Subcutaneous abdominal adipose tissue (tissue), 5 donors: ENCODE results near the gene HS2ST1.

Experiments used
- H3K27ac ChIP-seq: one replicate; pipeline ENCODE4 v1.7.0; 2013; ENCODE audit warnings: low read depth, mild to moderate bottlenecking, inconsistent platforms, low read length, moderate library complexity
- H3K27me3 ChIP-seq, 5 donors: one replicate each; pipeline ENCODE4 v1.7.0; 2013; ENCODE audit warnings: low read length in 5 of 5, inconsistent platforms in 1 of 5; ENCODE audit not compliant: control insufficient read depth in 5 of 5, insufficient read depth in 4 of 5
- H3K36me3 ChIP-seq, 5 donors: one replicate each; pipeline ENCODE4 v1.7.0; 2013; ENCODE audit warnings: low read length in 5 of 5; ENCODE audit not compliant: control insufficient read depth in 5 of 5, insufficient read depth in 5 of 5
- H3K4me1 ChIP-seq, 5 donors: one replicate each; pipeline ENCODE4 v1.7.0; 2013; ENCODE audit warnings: low read length in 5 of 5, mild to moderate bottlenecking in 3 of 5, moderate library complexity in 1 of 5; ENCODE audit not compliant: control insufficient read depth in 5 of 5, insufficient read depth in 5 of 5
- H3K4me3 ChIP-seq, 5 donors: one replicate each; pipeline ENCODE4 v1.7.0; 2013; ENCODE audit warnings: low read length in 5 of 5, low read depth in 1 of 5
- H3K9ac ChIP-seq, 5 donors: one replicate each; pipeline ENCODE4 v1.7.0; 2013; ENCODE audit warnings: low read length in 5 of 5, mild to moderate bottlenecking in 4 of 5, moderate library complexity in 3 of 5
- H3K9me3 ChIP-seq, 5 donors: one replicate each; pipeline ENCODE4 v1.7.0; 2013; ENCODE audit warnings: low read length in 5 of 5; ENCODE audit not compliant: control insufficient read depth in 5 of 5
- donor health status: healthy.
- donor health status: healthy.
- donor health status: healthy.
- donor health status: healthy.
- donor health status: healthy.

HS2ST1 gene

DNA sequence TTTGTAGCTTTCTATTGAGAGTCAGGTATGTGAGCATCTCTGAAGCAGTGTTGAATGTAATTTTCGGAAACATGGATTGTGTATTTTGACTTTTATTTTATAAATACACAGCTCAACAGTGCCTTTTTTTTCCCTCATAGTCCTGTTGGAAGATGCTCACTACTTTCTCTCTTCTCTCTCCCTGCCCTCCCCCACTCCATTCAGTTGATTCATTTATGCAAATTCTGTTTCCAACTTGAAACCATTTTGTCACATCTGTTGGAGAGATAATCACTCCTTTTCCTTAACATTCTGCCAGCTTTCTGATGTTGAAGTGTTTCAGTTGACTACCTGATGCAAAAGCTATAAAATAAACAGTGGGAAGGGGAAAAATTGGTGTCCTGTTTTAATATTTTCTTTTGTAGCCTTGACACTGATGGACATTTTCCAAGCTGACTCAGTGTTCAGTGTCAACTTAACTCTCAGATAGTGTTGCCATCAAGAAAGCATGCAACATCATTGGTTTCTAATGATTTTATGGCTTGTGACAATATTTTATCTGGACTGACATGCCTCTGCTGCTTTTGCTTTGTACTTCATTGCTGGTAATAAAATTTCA is 194.5 kb downstream of the HS2ST1 start:
- no peaks in the 10 kb centered on the region for H3K9me3 ChIP-seq

DNA sequence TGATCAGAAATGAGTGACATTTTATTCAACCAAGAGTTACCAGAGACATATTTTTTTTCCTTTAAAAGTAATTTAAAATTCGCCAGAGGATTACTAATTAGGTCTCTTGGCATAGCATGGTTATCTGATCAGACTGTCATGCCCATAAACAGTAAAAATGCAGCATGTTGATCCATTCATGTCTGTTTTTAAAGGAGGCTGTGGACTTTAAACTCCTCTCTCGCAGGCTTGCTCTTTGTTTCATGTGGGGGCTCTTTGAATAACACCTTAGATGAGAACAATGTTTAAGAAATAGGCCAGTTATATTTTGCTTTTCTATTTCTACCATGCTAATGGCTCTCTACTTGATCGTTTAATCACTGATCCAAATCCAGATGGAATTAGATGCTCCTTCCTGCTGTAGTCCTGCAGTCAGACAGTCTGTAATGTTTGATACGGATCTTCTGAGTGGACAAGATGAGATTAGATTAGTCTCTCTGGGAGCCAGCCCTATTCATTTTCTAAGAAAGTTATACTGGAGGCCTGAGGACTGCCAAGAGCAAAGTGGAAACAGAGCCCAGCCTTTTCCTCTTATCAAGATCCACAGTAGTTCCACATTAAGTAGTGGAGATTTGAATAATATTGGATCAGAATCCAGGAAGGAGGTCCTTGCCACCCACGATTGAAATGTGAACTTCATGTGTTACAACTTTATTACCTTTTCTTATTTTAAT is 197.4 kb downstream of the HS2ST1 start:
- no peak overlapping the region for H3K9ac ChIP-seq
- H3K4me1 ChIP-seq, result peaks cover 5 to 24% (median 10%) of the 10 kb centered on the region in 5 donors
- H3K9me3 ChIP-seq, result no peaks in the 10 kb centered on the region

More for the DNA sequence above, 194.5 kb downstream of the HS2ST1 start:
- H3K27ac ChIP-seq, result no peak overlapping the region
- no peak overlapping the region for H3K4me3 ChIP-seq
- H3K9ac ChIP-seq, result no peak overlapping the region
- peaks cover 0 to 2% (median 0%) of the 10 kb centered on the region in 5 donors for H3K36me3 ChIP-seq
- H3K27me3 ChIP-seq, result no peaks in the 10 kb centered on the region
- H3K4me1 ChIP-seq, result peaks cover 5 to 16% (median 8%) of the 10 kb centered on the region in 5 donors

DNA sequence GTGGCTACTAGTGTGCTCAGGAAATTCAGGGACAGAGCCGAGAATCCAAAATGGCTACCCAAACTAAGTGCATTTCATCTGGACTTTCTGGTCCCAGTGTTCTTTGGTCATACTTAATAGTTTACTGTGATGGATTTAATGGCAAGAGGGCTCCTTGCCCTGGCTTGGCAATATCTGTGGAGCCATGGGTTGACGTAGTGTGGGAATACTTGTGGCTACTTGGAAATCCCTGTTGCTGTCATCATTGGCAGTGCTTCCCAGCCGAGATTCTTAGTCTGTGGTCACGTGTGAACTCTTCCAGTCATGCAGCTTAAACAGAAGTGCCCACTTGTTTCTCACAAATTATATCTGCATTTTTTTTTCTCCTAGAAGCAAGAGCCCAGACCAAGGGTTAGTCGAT is 198.9 kb downstream of the HS2ST1 start:
- Histone ChIP-seq H3K4me3 (no peak overlapping the region), H3K27ac (peak overlapping the region; percentile 26), H3K27me3 (no peaks in the 10 kb centered on the region), H3K4me1 (peaks cover 5 to 24% (median 10%) of the 10 kb centered on the region in 5 donors), H3K9me3 (no peaks in the 10 kb centered on the region), H3K36me3 (no peaks in the 10 kb centered on the region), H3K9ac (peak overlapping the region in 1 of 5 donors; percentile 29)

More for the DNA sequence above, 197.4 kb downstream of the HS2ST1 start:
- H3K27me3 ChIP-seq, result no peaks in the 10 kb centered on the region
- no peaks in the 10 kb centered on the region for H3K36me3 ChIP-seq
- no peak overlapping the region for H3K27ac ChIP-seq
- no peak overlapping the region for H3K4me3 ChIP-seq

DNA sequence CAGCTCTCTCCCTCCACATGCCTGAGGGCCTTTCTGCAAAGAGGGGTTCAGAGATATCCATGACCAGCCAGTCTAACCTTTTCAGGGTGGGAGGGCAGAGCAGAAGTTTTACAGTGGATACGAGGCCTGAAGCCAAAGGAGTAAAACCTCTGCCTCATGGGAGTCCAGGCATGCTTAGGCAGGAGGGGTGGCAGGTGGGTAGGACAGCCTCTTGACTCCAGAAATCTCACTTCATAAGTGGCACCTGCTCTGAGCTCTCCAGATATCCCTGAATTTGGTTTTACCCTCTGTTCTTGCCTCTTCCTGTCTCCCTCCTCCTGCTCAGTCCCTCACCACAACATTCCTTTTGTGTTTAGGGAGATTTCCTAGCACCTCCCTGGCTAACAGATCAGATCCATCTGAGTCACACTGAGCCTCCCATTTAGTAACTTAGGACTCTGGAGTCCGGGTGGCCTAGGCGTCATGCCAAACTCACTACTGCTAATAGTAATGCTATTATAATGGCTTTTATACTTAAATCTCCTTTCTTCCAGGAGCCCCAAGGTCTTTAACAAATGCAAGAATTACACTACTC is 201.0 kb downstream of the HS2ST1 start:
- no peak overlapping the region for H3K27ac ChIP-seq
- no peaks in the 10 kb centered on the region for H3K36me3 ChIP-seq
- no peak overlapping the region for H3K4me3 ChIP-seq
- peaks cover 5 to 24% (median 10%) of the 10 kb centered on the region in 5 donors for H3K4me1 ChIP-seq
- no peaks in the 10 kb centered on the region for H3K9me3 ChIP-seq
- no peaks in the 10 kb centered on the region for H3K27me3 ChIP-seq
- H3K9ac ChIP-seq, result no peak overlapping the region

DNA sequence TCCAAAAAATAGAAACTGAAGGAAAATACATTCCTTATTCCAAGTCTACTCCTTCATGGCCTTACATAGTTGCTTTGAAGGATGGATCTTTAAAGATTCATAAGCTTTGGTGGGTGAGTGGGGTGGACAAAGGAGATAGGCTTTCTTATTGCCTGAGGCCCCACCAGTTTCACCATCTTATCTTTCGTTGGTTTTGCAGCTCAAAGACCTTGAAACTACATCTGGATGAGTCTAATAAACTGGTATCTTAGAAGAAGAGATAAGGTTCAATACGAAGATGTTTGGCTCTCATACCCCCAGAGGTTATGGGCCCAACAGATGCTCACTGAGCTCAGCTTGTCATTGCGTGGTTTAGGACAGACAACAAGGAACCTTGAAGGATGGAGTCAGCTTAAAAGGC is 201.5 kb downstream of the HS2ST1 start:
- Histone ChIP-seq H3K9ac (no peak overlapping the region), H3K27me3 (no peaks in the 10 kb centered on the region), H3K4me3 (no peak overlapping the region), H3K4me1 (peaks cover 5 to 24% (median 10%) of the 10 kb centered on the region in 5 donors), H3K27ac (no peak overlapping the region), H3K9me3 (no peaks in the 10 kb centered on the region), H3K36me3 (no peaks in the 10 kb centered on the region)

DNA sequence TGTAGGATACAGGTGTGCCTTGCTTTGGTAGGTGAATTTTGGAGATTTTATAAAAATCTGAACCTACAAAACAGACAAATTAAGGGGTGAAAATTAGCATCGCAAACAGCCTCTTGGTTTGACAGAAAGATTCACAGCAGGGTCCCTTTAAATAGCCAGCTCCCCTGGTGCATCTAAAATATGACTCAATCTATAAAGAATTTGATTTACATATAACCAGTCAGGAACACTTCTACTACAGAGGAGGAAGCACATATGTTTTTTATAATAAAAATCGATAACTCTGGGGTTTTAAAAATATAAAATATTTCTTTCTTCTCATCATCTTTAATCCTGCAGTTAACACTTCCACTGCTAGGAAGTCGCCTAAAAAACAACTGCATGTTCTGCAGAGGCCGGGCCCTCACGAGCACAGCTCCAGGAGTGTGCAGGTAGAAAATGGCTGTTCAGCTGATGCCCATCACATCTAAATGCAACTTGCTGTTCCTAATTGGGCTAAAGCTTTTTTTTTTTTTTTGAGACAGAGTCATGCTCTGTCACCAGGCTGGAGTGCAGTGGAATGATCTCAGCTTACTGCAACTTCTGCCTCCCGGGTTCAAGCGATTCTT is 203.4 kb downstream of the HS2ST1 start:
- no peak overlapping the region for H3K9ac ChIP-seq
- no peak overlapping the region for H3K27ac ChIP-seq
- H3K4me1 ChIP-seq, result peaks cover 5 to 37% (median 22%) of the 10 kb centered on the region in 5 donors
- H3K4me3 ChIP-seq, result no peak overlapping the region
- H3K9me3 ChIP-seq, result no peaks in the 10 kb centered on the region
- H3K36me3 ChIP-seq, result no peaks in the 10 kb centered on the region
- no peaks in the 10 kb centered on the region for H3K27me3 ChIP-seq

DNA sequence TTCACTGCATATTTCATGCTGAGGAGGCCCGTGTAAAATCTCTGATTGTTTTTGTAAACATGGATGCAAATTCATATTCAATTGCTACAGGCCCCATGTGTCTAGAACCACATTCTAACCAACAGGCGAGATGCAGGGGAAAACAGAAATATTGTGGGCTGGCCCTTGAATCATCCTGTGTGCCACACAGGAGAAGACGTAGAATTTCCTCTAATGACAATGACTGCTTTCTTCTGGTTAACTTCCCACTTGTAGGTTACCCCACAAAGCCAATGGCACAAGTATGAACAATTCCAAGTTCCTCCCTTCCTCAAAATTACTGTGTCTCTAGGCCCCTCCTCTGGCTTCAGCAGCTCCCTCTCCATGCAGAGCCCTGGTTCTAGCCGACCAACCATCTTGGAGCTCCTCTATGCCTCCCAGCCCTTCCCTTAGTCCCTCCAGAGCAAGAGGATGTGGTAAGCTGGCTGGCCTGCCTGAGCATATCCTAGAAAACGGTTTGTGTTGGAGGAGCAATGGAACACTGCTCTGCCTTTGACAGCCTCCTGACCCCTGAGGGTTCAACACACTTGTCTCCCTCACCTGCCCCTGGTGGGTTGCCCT is 205.2 kb downstream of the HS2ST1 start:
- Histone ChIP-seq H3K27ac (no peak overlapping the region), H3K4me3 (no peak overlapping the region), H3K9me3 (no peaks in the 10 kb centered on the region), H3K4me1 (peaks cover 0 to 26% (median 13%) of the 10 kb centered on the region in 5 donors), H3K9ac (no peak overlapping the region), H3K27me3 (no peaks in the 10 kb centered on the region), H3K36me3 (no peaks in the 10 kb centered on the region)

DNA sequence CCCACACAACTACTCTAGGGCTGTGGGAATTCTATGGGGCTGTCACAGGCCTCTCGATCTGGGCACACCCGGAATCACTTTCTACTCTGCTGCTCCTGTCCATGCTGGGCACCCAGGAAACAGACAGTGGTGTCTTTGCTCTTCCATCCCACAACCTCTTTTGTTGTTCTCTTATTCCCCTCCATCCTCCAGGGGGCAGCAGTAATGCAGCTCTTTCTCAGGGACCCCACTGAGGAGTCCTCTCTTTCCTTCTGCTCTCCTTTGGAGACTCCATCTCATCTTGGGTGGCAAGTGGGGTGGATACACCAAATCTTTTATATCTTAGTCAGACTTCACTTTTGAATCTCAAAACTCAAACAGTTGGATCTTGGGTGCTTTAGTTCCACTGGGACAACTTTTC is 206.3 kb downstream of the HS2ST1 start:
- H3K4me1 ChIP-seq, result peaks cover 0 to 19% (median 12%) of the 10 kb centered on the region in 5 donors
- H3K9me3 ChIP-seq, result no peaks in the 10 kb centered on the region
- H3K27ac ChIP-seq, result no peak overlapping the region
- H3K27me3 ChIP-seq, result no peaks in the 10 kb centered on the region
- H3K36me3 ChIP-seq, result no peaks in the 10 kb centered on the region
- no peak overlapping the region for H3K9ac ChIP-seq
- H3K4me3 ChIP-seq, result no peak overlapping the region

DNA sequence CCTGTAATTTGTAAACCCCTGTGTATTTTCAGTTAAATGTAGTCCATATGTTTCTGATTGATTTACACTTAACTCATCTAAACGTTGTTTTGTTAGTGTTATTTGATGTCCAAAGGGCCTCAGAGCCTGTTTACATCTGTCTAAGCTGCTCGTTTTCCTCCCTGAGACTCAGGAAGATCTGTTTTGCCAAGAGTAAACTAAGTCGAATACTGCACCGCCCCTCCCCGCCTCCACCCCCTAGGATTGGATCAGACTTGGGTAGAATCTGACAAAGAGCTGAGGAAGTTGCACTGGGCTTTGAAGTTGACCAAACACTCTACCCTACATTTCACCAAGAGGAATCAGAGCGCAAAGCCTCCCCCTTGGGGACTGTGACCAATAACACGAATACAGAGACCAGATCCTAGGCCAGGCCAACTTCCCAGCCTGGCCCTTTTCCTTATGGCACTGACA is 207.3 kb downstream of the HS2ST1 start:
- Histone ChIP-seq H3K27ac (peak overlapping the region; percentile 68), H3K27me3 (no peaks in the 10 kb centered on the region), H3K9ac (no peak overlapping the region), H3K9me3 (no peaks in the 10 kb centered on the region), H3K4me3 (no peak overlapping the region), H3K36me3 (no peaks in the 10 kb centered on the region), H3K4me1 (peaks cover 0 to 19% (median 12%) of the 10 kb centered on the region in 5 donors)
